SK-N-SH treated with all-trans-retinoic acid at 6 μM for 48 hours (cell line): ENCODE measurements around the gene ANKRD13D.

Experiments used
- BACH2 ChIP-seq: fragments of 250-450 bp; sonication (Bioruptor Pico); IDR thresholded peaks from 2 replicates; pipeline ENCODE4 v1.9.0; 2021; ENCODE audit warnings: mild to moderate bottlenecking, borderline replicate concordance
- CREB5 ChIP-seq: fragments of 250-450 bp; sonication (Bioruptor Pico); IDR thresholded peaks from 2 replicates; pipeline ENCODE4 v1.5.1; 2020; ENCODE audit warnings: low read depth, mild to moderate bottlenecking, moderate library complexity
- GLIS3 ChIP-seq: fragments of 250-450 bp; sonication (Bioruptor Pico); IDR thresholded peaks from 2 replicates; pipeline ENCODE4 v1.5.0; 2020; ENCODE audit warnings: mild to moderate bottlenecking, moderate library complexity
- RARB ChIP-seq: fragments of 250-450 bp; sonication (Bioruptor Pico); IDR thresholded peaks from 2 replicates; pipeline ENCODE4 v1.8.0; 2021; ENCODE audit warnings: mild to moderate bottlenecking, moderate library complexity
- SNAI2 ChIP-seq: fragments of 250-450 bp; sonication (Bioruptor Pico); IDR thresholded peaks from 2 replicates; pipeline ENCODE4 v1.5.0; 2020; ENCODE audit warnings: mild to moderate bottlenecking, moderate library complexity
- TOX ChIP-seq: fragments of 250-450 bp; sonication (Bioruptor Pico); IDR thresholded peaks from 2 replicates; pipeline ENCODE4 v1.8.0; 2021; ENCODE audit warnings: mild to moderate bottlenecking, moderate library complexity, borderline replicate concordance
- ZFP30 ChIP-seq: fragments of 450-650 bp; formaldehyde crosslinking; IDR thresholded peaks from 2 replicates; pipeline ENCODE4 v1.5.0; 2022; ENCODE audit warnings: mild to moderate bottlenecking, moderate library complexity
- TF ChIP-seq, protein P1 (sequence below): fragments of 250-450 bp; sonication (Bioruptor Pico); IDR thresholded peaks from 2 replicates; pipeline ENCODE4 v1.8.0; 2021; ENCODE audit warnings: low read depth, mild to moderate bottlenecking, moderate library complexity, borderline replicate concordance
- TF ChIP-seq, protein P2 (sequence below): fragments of 250-450 bp; sonication (Bioruptor Pico); IDR thresholded peaks from 2 replicates; pipeline ENCODE4 v1.8.0; 2020; ENCODE audit warnings: mild to moderate bottlenecking, moderate library complexity, borderline replicate concordance

DNA sequence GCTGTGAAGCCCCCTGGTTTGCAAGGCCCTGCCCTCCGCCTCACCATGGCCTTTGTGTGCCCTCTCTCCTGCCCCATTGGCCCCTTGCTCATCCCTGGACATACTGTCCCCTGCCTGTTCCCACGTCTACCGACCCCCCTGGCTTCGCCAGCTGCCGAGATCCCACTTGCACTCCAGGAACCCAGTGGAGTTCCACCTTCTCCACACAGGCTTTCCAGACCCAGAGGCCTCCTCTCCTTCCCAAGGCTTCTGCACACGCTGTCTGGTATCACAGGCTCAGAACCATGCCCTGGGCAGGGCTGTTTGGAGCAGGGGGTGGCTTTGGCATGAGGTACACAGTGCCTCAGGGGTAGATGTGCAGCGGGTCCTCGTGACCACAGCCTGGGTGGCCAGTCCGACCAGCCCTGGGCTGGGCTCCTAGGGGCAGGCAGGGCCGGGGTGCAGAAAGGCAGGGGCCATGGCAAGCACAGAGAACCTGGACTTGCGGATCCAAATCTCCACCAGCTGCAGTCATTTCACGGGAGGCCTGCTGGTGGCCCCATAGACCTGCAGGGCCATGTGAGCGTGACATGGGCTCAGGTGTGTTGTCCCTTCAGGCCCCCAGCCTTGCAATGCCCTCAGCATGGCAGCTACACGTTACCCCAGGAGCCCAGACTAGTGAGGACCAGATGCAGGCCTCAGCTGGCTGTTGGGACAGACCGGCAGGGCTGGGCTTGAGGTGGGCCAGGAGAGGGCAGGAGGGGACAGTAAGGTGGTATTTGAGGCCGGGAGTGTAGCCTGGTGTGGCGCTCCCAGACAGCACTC lies 13.3 kb upstream of the ANKRD13D start:
- TF ChIP-seq ZFP30 (no peak), SNAI2 (CRISPR knock-in tag) (no peak), BACH2 (CRISPR knock-in tag) (no peak), GLIS3 (no peak), TOX (CRISPR knock-in tag) (no peak), CREB5 (CRISPR knock-in tag) (no peak), RARB (CRISPR knock-in tag) (no peak)
- TF ChIP-seq, protein P1, sequence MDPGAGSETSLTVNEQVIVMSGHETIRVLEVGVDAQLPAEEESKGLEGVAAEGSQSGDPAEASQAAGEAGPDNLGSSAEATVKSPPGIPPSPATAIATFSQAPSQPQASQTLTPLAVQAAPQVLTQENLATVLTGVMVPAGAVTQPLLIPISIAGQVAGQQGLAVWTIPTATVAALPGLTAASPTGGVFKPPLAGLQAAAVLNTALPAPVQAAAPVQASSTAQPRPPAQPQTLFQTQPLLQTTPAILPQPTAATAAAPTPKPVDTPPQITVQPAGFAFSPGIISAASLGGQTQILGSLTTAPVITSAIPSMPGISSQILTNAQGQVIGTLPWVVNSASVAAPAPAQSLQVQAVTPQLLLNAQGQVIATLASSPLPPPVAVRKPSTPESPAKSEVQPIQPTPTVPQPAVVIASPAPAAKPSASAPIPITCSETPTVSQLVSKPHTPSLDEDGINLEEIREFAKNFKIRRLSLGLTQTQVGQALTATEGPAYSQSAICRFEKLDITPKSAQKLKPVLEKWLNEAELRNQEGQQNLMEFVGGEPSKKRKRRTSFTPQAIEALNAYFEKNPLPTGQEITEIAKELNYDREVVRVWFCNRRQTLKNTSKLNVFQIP (CRISPR knock-in tag) = no peak
- TF ChIP-seq, protein P2, sequence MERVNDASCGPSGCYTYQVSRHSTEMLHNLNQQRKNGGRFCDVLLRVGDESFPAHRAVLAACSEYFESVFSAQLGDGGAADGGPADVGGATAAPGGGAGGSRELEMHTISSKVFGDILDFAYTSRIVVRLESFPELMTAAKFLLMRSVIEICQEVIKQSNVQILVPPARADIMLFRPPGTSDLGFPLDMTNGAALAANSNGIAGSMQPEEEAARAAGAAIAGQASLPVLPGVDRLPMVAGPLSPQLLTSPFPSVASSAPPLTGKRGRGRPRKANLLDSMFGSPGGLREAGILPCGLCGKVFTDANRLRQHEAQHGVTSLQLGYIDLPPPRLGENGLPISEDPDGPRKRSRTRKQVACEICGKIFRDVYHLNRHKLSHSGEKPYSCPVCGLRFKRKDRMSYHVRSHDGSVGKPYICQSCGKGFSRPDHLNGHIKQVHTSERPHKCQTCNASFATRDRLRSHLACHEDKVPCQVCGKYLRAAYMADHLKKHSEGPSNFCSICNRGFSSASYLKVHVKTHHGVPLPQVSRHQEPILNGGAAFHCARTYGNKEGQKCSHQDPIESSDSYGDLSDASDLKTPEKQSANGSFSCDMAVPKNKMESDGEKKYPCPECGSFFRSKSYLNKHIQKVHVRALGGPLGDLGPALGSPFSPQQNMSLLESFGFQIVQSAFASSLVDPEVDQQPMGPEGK (CRISPR knock-in tag) = no peak
